HEK293 (cell line): ENCODE data around the gene PLAC1.

Experiments
- CTCF ChIP-seq: fragments of 450-650 bp; formaldehyde crosslinking; IDR thresholded peaks from 2 replicates; pipeline ENCODE4 v1.5.1; 2016; ENCODE audit warnings: missing biosample characterization, missing genetic modification characterization
- ZNF133 ChIP-seq: fragments of 450-650 bp; formaldehyde crosslinking; IDR thresholded peaks from 2 replicates; pipeline ENCODE4 v1.5.1; 2016; ENCODE audit warnings: missing biosample characterization, missing genetic modification characterization
- ZNF501 ChIP-seq: fragments of 450-650 bp; formaldehyde crosslinking; IDR thresholded peaks from 2 replicates; pipeline ENCODE4 v1.5.1; 2016; ENCODE audit warnings: missing biosample characterization, missing genetic modification characterization
- ZNF521 ChIP-seq: fragments of 450-650 bp; formaldehyde crosslinking; IDR thresholded peaks from 2 replicates; pipeline ENCODE4 v1.5.1; 2017; ENCODE audit warnings: missing biosample characterization, mild to moderate bottlenecking, missing genetic modification characterization
- ZNF580 ChIP-seq: fragments of 450-650 bp; formaldehyde crosslinking; IDR thresholded peaks from 2 replicates; pipeline ENCODE4 v1.5.1; 2016; ENCODE audit warnings: missing biosample characterization, missing genetic modification characterization

DNA sequence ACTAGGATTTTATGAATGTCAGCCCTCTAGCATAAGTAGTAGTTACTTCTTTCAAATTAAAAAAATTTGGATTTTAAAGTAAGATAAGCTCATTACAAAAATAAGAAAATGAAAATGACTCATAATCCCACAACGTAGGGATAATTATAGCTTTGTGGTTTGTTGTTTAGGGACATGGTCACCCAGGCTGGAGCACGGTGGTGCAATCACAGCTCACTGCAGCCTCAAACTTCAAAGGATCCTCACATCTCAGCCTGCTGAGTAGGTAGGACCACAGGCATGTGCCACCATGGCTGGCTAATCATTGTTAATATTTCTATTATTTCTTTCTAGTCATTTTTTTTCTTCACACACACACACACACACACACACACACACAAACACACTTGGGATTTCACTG, 57.6 kb downstream of the PLAC1 start:
- TF ChIP-seq CTCF: no peak
- TF ChIP-seq ZNF521: no peak
- TF ChIP-seq ZNF580 (tag by site-specific recombination): no peak
- no peak for TF ChIP-seq ZNF501 (tag by site-specific recombination)
- no peak for TF ChIP-seq ZNF133 (tag by site-specific recombination)
